SH-SY5Y (cell line): ENCODE results near the gene IGFBP5.

Experiments used
- GATA2 ChIP-seq: IDR thresholded peaks from 2 replicates; pipeline ENCODE4 v1.6.1; 2011; ENCODE audit warnings: mild to moderate bottlenecking, low read depth, low read length
- GATA3 ChIP-seq: IDR thresholded peaks from 2 replicates; pipeline ENCODE4 v1.6.1; 2011; ENCODE audit warnings: low read depth, mild to moderate bottlenecking, low read length, moderate library complexity

Gene IGFBP5

DNA sequence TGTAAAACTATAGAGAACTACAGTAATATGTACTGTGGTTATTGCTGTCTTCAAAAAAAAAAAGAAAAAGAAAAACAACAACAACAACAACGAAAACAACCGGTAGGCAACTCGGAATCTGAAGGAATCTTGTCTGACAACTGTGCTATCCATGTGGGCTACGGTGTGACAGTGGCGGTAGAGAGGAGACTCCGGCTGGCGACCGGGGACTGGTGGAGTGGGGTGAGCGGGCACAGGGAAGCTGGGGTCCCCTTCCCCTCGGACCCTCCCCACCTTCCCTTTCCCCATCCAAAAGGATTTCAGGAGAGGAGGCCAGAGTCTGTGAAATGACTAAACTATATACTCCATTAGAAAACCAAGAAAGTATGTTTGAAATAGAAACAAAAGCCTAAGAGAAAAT lies 22.9 kb downstream of the IGFBP5 start:
- TF ChIP-seq GATA2, result no peak

DNA sequence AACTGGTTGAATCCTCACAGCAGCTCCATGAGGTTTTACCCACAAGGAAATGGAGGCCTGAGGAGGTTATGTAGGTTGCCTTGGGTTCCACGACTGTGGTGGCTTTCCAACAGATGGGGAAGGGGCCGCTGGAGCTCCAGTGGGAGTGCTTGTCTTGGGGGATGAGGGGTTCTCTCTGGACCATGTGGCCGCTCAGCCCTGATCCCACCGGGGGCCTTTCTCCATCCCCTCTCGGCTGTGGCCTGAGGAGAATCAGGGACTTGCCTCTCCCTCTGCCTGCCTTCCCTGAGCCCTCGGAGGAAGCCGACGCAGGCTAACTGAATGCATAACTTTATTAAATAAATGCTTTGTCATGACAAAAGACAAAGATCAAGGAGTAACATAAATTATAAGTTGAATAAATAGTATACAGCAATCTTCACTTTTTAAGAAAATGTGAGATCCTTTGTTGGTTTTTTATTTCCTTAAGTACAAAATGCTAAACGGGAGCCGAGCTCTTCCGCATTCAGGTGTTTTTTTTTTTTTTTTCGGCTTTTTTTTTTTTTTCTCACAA lies 23.5 kb downstream of the IGFBP5 start:
- TF ChIP-seq GATA2, result no peak
- TF ChIP-seq GATA3, result no peak

DNA sequence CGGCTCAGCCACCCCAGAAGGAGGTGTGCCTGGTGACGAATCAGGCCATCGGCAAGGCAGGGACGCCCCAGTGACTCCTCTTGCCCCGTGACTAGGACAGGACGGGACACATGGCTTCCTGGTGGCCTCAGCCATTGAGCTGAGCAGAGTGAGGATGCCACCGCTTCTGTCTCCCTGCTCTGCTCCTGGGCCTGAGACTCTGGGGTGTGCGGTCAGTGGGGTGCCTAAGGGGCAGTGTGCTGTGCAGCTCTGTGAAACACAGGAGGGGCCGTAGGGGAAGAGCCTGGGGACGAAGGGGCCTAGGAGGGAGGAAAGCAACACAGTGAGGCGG lies 24.3 kb downstream of the IGFBP5 start:
- no peak for TF ChIP-seq GATA3
- no peak for TF ChIP-seq GATA2

DNA sequence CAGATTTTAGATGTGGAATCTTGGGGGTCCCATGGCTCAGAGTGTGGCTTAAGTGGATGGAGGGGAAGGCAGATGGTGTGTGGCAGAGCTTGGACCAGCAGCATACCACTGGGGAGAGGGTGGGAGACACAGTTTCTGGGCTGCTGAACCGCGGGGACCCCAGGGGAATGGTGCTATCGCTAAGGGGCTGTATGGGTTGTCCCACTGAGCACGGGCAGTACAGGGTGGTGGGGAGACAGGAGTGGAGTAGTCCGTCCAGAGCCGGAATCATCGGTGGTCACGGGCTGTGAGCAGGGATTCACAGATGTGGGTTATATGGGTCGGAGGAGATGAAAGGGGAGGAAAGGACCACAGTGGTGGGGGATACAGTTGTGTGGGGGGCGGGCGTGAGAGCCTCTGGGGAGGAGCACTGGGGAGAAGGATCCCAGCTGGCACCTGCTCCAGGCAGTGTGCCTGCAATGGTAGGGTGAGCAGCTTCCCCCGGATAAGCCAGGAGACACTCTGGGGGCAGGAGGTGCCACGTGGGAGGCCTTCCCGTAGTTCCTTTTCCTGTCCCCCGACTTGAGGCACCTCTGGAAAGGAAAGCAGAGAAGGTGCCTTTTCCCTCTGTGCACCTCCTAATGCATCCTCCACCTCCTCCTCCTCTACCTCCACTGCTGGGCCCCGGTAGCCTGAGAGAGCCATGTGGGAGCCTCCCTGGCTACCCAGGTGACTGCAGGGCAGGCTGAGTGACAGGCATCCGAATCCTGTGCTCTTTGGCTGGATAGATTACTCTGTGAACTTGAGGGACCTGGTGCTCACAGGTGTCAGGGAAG lies 24.9 kb downstream of the IGFBP5 start:
- TF ChIP-seq GATA3 (no peak), GATA2 (no peak)

DNA sequence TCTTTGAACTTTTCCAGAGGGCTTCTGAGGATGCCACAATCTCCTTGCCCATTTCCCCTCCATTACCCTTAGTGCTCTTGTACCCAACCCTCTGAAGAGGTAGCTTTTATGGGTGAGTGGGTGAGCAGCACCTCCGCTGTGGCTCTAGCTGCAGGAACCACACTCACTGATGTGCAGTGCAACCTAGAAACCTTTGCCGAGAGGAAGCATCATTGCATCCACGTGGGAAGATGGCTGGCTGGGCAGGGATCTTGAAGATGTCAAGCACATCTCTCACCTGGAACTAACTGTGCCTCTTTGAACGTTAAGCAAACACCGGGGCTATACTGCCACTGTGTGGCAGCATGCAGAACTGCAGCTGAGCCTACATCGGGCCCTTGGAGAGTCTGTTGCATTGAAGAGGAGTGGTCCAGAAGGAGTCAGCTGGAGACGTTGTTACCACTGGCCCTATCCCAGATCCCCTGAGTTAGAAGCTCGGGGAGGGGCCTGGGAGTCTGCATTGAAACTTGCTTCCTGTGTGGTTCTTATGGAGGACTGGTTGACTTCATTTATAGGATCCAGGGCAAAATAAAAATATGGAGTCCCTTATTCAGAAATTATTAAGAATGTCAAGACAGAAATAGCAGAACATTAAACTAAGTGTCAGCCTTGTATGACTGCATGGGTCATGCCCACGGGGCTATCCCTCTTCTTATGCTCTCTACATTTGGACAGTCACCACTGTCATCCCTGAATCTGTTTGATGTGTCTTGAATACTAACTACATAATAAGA lies 28.7 kb downstream of the IGFBP5 start:
- no peak for TF ChIP-seq GATA2
- TF ChIP-seq GATA3, result no peak

DNA sequence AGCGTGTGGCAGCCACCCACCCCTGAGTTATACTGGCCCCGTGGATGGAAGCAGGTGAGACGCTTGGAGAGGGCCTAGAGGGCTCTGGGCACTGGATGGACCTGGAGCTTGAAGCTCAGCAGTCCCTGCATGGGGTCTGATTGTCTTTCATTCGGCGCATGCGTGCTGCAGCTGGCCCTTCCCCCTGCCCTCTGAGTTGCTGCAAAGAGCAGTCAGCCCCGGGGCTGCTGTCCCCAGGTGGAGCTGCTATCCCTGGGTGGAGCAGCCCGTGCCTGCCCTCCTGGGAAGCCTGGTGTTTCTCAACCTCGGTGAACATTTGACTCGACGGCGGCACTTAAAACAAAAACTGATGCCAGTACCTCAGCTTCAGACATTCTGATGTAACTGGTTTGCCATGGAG lies 29.6 kb downstream of the IGFBP5 start:
- TF ChIP-seq GATA2, result no peak
- TF ChIP-seq GATA3, result no peak

DNA sequence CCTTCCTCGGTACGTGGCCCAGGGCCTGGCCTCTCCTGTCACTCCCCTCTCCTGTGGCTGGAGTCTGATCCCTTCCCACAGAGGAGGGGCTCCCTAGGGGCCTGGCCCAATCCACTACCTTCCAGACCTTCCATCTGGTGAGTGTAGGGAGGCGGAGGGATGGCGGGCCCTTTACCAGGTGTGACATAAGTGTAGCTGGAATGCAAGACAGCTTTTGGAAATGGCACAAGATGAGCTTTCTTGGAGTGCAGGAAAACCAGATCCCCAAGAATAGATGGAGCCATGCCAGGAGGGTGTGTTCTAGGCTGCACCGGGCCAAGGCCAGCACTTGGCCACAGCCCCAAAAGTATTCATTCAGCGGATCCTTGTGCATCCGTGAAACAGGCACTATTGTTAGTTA lies 30.1 kb downstream of the IGFBP5 start:
- TF ChIP-seq GATA3, result no peak
- no peak for TF ChIP-seq GATA2

DNA sequence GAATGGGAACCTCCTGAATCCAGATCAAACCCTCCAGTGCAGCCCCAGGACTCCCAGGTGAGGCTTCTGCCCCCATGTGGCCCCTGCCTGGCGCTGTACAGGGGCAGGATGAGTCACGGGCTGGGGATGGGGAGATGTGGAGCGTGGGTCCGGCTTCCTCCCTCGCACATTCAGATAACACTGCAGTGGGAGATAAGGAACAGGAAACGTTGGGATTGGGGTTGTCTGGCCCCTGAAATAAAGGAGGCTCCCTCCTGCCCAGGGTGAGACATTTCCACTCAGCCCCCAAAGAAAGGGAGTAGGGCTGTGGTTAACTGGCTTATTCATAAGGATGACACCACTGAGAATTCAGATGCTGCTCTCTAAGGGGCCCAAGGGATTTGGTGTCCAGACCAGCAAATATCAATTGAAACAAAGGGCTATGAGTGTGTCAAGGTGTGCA lies 30.7 kb downstream of the IGFBP5 start:
- no peak for TF ChIP-seq GATA3
- no peak for TF ChIP-seq GATA2

DNA sequence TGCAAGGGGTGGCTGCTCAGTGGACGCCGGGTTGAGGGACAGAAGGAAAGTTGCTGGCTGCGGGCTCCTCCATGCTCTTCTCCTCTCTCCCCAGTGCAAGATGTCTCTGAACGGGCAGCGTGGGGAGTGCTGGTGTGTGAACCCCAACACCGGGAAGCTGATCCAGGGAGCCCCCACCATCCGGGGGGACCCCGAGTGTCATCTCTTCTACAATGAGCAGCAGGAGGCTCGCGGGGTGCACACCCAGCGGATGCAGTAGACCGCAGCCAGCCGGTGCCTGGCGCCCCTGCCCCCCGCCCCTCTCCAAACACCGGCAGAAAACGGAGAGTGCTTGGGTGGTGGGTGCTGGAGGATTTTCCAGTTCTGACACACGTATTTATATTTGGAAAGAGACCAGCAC lies 31.5 kb downstream of the IGFBP5 start:
- no peak for TF ChIP-seq GATA2
- TF ChIP-seq GATA3, result no peak

DNA sequence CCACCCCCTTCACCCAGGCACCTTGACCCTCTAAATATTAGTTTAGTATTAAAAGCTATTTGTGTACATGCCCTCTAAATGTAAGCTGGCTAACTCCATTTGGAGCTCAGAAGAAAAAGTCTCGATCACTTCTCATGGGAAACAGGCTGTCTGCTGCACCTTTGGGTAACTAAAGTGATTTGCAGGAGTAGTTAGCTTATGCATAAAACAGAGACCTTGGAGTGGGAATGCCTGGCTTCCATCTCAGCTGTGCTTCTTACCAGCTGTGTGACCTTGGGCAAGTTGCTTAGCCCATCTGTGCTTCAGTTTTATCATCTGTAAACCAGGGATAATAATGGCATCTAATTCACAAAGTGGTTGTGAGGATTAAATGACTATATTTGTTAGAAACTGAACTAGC lies 32.2 kb downstream of the IGFBP5 start:
- TF ChIP-seq GATA3, result no peak
- no peak for TF ChIP-seq GATA2

DNA sequence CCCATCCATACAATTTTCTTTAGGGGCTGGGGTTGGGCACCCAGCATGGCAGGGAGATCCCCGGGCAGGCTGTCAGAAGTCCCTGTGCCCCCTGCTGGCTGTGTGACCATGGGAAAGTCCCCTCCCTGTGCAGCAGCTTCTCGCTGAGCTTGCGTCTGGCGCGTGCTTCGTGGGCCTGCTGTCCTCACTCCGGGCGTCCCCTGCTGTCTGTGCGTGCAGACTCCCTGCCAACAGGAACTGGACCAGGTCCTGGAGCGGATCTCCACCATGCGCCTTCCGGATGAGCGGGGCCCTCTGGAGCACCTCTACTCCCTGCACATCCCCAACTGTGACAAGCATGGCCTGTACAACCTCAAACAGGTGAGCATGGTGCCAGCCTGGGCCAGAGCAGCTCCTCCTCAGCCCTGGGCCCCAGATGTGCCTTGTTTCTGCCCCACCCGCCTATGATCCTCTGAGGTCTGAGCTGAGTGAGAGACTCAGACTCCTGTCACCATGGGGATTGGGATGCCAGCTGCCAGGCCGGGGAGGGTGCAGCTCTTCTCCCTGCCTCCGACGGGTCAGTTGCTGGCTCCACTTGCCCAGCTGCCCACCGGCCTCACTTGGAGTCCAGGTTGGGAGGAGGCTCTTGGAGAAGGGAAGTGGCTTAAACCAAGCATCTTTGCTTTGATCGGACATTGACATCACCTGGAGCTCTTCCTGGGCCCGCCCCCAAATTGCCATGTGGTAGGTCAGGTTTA lies 33.5 kb downstream of the IGFBP5 start:
- TF ChIP-seq GATA3 (no peak), GATA2 (no peak)

DNA sequence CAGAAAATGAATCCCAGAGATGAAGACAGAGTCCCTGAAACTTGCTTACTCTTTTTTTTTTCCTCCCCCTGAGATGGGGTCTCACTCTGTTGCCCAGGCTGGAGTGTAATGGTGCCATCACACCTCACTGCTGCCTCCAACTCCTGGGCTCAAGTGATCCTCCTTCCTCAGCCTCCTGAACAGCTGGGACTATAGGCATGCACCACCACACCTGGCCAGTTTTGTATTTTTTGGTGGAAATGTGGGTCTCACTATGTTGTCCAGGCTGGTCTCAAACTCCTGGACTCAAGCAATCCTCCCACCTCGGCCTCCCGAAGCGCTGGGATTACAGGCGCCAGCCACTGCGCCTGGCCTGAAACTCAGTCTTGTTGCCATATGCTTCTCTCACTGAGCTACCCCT lies 34.3 kb downstream of the IGFBP5 start:
- TF ChIP-seq GATA2 (no peak), GATA3 (no peak)

DNA sequence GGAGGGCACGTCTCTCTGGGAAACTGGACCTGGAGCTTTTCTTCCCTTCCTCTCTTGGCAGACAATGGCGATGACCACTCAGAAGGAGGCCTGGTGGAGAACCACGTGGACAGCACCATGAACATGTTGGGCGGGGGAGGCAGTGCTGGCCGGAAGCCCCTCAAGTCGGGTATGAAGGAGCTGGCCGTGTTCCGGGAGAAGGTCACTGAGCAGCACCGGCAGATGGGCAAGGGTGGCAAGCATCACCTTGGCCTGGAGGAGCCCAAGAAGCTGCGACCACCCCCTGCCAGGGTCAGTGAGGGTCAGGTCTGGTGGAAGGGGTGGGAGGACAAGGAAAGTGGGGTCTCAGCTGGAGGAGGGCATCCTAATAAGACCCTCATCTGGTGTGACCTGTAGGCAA lies 34.9 kb downstream of the IGFBP5 start:
- TF ChIP-seq GATA2 (no peak), GATA3 (no peak)

DNA sequence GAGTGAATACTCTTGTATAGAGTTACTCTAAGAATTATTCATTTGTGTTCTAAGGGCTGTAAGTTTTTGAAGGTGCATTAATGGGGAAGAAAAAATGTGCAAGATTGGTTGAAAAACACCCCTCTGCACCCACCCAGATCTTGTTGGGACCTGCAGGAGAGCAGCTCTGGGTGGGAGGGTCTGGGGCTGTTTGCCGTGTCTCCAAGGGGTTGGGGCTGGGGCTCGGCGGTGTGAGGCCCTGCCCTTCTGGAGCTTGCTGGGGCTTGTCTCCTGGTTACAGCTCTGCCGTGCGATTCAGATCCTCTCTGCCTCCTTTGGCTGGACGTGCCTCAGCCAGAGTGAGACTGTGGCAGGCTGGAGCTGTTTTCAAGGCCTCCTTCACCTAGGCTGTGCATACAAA lies 36.1 kb downstream of the IGFBP5 start:
- no peak for TF ChIP-seq GATA3
- no peak for TF ChIP-seq GATA2

DNA sequence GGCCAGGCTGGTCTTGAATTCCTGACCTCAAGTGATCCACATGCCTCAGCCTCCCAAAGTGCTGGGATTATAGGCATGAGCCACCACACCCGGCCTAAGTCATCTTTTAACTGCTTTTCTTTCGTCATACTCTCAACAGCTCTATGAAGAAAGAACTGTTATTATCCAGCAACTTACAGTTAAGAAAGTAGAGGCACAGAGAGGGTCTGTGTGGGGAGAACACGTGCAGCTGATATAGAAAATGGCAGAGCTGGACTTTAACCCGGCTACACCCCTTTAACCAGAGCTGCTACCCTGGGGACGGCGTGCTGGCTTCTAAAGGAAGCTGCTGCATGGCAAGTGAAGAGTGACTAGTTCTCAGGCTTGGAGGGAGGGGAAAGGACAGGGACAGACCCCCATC lies 36.6 kb downstream of the IGFBP5 start:
- no peak for TF ChIP-seq GATA2
- TF ChIP-seq GATA3, result no peak

DNA sequence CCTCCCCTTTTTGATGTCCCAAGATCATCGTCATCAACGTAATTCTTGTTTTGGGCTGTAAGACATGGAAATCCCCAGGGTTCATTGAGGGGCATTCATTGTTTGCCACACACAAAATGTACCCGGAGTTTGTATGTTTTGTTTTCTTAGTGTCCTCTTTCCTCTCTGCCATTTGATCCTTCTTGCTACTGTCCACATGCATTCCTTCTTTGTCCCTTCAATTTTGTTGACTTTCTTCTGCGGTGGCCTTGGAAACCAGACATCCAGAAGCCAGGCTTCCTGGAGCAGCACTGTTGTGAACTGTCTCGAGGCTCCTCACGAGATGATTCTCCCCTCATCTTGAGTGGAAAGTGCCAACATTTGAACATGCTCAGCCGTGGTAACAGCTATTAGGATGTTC lies 37.4 kb downstream of the IGFBP5 start:
- TF ChIP-seq GATA3, result no peak
- TF ChIP-seq GATA2, result no peak
